HG03520 (cell line): ENCODE data around the gene FERMT2.
"Not testable (repeated sequence)": the region's sequence is repeated elsewhere in the genome, so short reads cannot be mapped to it uniquely, and the experiment has no call there.

Source experiments
- ATAC-seq: cut with Tn5 transposase; IDR thresholded peaks from one replicate; pipeline ENCODE4 v1.9.1; 2021; ENCODE audit warnings: mild to moderate bottlenecking, moderate library complexity; ENCODE audit not compliant: unreplicated experiment

The FERMT2 gene

GRCh38 chr14:52868911-52869618 lies 81.8 kb downstream of the FERMT2 start:
- ATAC-seq, result no peak

DNA sequence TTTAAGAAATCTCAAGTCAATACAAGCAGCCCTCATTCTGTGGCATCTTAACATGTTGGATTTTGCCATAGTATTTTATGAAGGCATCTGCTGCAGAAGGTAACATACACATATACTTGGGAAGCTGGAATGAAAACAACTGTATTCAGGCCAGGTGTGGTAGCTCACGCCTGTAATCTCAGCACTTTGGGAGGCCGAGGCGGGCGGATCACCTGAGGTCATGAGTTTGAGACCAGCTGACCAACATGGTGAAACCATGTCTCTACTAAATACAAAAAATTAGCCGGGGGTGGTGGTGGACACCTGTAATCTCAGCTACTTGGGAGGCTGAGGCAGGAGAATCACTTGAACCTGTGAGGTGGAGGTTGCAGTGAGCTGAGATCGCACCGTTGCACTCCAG lies 86.0 kb downstream of the FERMT2 start:
- not testable (repeated sequence) for ATAC-seq

DNA sequence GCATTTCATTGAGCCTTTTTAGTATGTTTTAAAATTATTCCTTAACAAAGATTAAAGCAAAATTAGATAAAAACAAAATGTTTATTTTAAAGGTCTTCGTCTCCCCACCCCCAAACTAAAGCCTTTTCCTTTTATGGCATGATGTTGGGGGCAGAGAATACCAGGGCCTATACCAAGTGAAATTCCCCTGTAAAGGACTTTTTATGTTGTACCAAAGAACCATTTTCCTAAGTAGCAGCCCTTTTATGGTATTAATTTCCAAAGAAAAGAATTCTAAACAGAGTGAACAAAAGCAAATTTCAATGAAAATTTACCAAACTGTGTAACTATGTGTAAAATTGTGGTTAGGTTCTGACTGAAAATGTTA lies 87.5 kb downstream of the FERMT2 start:
- no peak for ATAC-seq

DNA sequence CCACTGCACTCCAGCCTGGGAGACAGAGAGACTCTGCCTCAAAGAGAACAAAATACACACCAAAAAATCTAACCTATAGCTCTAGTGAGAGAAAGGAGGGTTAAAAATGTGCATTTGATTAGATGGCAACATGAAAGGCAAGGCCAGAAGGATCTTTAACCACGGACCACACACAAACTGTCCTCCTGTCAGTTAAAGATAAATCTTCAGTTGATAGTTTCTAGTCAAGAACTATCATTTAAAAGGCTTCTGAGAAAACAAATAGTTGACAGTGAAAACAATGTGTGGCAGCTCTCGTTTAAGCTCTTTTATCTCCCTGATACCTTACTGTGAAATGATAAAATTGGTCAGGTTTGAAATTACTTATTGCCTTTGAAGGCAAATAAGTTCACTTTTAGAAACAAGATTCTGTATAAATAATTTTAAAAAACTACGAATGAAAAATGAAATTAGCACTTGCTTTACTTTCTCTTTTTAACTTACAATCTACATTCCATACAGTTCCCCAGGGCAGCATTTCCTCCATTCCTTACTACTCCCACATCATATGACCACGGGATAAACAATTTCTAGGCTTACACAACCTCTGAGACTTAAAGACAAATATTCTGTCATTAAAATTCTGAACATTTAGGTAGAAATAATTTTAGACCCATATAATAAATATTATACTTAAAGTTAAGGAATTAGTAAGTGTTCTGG lies 88.1 kb downstream of the FERMT2 start:
- no peak for ATAC-seq

- no peak for ATAC-seq
Measured at GRCh38 chr14:52861403-52861802, 89.4 kb downstream of the FERMT2 start.

DNA sequence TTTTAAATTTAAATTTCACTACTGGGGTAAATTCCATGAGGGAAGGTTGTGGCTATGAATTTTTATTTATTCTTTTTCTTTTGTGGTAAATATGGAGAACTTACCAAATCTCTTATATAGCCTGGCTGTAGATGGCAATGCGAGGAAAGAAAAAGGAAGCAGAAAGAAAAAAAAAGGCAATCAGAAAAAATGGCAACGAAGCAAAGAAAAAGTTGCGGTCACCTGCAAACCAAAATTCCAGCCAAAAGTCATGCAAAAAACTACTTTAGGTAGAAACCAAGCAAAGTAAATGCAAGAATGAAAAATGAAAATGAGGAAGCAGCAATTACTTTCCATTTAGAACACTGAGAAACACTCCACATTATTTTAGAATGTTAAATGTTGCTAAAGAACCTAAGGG lies 89.9 kb downstream of the FERMT2 start:
- ATAC-seq, result no peak

DNA sequence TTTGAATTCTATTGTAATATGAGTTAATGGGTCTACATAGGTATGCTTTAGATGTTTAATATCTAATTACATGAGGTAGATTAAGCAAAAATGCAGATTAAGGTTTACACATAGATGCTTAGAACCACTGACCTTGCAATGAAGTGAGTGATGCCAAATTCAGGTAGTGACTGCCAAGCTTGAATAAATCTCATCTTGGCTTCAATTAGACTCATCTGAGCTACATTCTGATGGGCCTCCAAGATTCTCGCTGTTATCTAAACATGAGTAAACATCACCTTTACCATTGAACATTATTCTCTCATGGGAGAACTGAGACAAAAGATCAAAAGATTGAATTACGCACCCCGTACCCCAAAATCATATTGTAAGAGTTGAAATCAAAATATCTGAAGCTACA lies 90.6 kb downstream of the FERMT2 start:
- ATAC-seq, result no peak

DNA sequence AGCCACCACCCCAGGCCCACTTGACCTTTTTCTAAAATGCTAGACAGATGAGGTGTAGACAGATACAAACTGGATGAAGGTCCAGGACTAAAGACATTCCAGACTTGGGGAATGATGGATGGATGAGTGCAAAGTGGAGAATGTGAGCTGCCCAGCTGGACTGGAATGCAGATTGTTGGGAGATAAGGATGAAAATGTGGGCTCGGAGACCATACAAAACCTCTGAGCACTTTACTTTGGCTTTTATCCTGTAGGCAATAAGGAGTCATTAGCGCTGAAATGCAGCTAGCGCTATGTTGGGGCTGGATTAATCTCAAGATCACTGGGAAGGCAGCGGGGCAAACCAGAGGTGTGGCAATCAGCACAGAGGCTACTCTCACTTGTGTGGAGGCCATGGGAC lies 94.7 kb downstream of the FERMT2 start:
- no peak for ATAC-seq

GRCh38 chr14:52853522-52853854 lies 97.4 kb downstream of the FERMT2 start:
- no peak for ATAC-seq

DNA sequence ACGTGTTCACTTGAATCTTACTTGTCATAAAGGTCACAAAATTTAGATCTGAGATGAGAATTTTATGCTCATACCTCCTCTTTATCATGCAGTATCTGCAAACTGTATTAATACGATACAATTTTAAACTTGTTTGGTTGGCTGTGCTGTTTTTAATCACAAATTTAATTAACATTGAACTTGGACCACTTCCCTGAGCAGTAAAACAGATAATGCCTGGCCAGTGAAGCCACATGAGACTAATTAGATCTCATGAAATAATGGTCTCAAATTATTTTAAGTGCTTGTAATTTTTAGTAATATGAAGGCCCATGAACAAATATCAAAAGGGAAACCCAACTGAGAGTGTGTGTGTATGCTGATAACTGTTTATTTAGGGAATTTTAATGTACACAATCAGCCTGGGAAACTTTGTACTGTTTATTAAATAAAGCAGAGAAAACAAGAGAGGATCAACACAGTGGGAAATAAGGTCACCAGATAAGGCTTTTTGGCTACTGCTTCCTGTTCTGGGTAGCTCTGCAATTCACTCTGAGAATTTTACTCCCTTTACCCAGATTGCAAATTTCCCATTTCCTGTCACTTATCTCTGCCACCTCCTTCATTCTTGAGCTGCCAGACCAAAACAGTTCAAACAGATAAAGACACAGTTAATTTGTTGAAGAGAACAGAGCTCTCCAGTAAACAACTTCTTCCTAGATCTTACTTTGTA lies 97.9 kb downstream of the FERMT2 start:
- no peak for ATAC-seq

DNA sequence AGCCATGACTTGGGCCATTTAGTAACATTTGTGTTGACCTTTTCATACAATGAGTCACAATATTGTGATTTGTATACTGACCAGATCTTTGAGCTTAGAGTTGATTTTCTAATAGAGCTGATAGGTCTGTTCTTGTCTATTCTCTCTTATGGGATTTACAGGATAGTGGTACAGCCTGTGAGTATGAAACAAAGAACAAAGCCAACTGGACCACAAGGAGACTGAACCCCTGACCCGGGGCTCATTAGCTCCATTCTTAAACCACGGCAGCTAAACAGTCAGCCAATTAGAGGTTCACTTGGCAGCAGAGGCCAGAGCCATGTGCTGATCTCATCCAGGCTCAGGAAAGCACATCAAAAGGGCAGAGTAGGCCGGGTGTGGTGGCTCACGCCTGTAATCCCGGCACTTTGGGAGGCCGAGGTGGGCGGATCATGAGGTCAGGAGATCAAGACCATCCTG lies 100.4 kb downstream of the FERMT2 start:
- no peak for ATAC-seq

DNA sequence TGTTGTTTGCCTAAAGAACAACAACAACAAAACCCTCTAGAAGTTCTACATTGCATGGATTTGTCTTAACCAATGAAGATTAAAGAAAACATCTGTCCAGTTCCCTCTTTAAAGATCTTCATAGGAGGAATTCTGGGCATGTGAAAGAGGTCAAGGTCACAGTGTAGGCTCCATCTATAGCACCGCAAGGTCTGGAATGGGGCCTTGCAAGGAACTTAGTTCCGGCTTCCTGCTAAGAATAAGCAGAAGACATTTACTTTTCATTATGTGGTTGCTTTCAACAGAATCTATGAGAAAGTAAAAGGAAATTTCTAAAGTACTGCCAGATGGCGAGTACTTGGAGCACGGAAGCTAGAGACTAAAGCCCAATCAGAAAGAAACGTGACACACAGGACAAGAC lies 102.2 kb downstream of the FERMT2 start:
- ATAC-seq, result no peak

DNA sequence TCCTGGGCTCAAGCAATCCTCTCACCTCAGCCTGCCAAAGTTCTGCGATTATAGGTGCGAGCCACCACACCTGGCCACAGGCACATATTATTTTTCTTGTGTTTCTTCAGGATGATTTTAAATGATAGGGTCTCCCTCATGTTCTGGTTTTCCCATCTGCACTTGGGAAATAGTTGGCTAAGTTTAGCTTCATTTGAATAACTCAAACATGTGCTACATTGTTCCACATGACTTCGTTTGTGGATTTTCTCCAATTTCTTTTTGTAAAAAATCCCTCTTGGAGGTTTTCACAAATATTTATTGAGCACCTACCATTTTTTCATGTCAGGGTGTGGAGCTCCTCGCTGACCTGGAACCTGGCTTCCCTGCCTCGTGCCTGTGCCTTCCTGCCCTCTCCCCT lies 104.3 kb downstream of the FERMT2 start:
- no peak for ATAC-seq

DNA sequence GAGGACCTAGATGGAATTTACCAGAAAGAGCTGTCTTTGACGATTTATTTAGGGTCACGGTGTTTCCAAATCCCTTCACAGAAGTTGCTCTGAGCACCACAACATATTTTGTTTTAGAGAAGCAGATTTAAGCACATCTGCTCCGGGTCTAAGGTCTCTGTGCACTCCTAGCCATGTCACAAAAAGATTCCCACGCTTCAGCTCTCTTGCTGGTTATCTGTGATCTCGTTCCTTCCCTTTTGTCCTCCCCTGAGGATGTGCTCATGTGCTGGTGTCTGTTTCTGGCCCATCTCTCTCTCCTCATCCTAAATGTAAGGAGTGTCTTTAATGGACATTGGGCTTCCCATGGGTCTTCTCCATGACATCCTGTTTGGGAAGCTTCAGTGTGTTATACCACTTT lies 105.8 kb downstream of the FERMT2 start:
- ATAC-seq, result no peak

- ATAC-seq, result no peak
Measured at GRCh38 chr14:52844262-52845060, 106.4 kb downstream of the FERMT2 start.

- no peak for ATAC-seq
Measured at GRCh38 chr14:52840877-52841276, 110.0 kb downstream of the FERMT2 start.

DNA sequence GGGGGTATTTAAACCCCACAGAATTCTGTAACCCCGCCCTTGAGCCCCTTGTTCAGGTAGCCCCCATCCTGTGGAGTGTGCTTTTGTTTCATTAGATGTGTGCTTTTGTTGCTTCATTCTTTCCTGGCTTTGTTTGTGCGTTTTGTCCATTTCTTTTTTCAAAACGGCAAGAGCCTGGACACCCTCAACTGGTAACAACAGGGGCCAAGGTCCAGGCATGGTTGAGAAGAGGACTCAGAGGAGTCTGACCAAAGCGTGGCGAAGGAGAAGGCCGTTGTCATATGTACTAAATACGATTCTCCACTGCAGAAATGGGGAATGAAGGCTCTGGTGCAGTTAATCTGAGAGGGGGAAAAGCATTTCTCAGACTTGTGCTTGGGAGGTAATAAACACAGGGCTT lies 113.4 kb downstream of the FERMT2 start:
- ATAC-seq, result no peak

GRCh38 chr14:52836063-52836462 lies 114.8 kb downstream of the FERMT2 start:
- no peak for ATAC-seq

GRCh38 chr14:52835122-52835903 lies 115.5 kb downstream of the FERMT2 start:
- no peak for ATAC-seq

DNA sequence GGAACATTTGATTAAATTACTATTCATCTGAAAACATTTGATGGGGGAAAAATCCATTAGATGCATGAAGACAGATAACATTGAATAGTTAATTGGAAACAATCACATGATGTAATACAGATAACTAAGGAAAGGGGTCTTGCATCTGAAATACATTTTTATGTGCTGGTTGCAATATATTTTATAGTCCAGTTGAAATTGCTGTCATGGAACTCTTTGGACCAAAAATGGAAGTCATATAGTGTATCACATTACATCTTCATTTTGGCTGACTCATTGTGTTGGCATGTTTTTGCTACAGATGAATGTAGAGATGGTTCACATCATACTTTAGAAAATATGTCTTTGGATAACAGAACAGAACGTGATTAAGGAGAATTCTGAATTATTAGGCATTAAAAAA lies 116.4 kb downstream of the FERMT2 start:
- no peak for ATAC-seq

DNA sequence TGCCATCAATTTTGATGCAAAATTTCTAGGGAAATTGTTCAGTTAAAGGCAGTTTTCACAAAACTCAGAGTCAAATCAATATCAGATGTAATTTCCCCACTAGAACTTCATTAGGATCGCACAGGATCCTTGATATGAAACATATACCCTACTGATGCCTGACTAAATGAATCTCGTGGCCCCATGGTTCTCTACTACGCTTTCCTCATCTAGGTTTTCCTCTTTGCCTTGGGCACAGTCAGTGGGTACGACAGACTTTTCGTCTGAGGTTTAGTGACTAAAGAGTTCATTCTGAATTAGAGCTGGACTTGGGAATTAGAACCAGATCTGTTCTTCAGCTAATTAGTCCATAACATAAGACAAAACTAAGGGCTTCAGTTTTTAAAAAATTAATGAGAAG lies 117.0 kb downstream of the FERMT2 start:
- no peak for ATAC-seq
